COLO668 (cell line): ENCODE results near the gene CALHM6.

Experiments
- DNase-seq: peaks from one replicate; lab custom pipeline; 2025; ENCODE audit not compliant: unreplicated experiment; lab: John Stamatoyannopoulos, UW

CALHM6 gene

GRCh38 chr6:116461331-116461931 is at the start of gene CALHM6:
Gene CALHM6 (plus strand): TSS chr6:116461375. CDS start chr6:116461930, 555 bp downstream.
- no peak for DNase-seq

- DNase-seq, result no peak
Measured at GRCh38 chr6:116412270-116412669, 48.9 kb upstream of the CALHM6 start.

GRCh38 chr6:116413357-116413756 is 47.8 kb upstream of the CALHM6 start:
- DNase-seq, result no peak

DNA sequence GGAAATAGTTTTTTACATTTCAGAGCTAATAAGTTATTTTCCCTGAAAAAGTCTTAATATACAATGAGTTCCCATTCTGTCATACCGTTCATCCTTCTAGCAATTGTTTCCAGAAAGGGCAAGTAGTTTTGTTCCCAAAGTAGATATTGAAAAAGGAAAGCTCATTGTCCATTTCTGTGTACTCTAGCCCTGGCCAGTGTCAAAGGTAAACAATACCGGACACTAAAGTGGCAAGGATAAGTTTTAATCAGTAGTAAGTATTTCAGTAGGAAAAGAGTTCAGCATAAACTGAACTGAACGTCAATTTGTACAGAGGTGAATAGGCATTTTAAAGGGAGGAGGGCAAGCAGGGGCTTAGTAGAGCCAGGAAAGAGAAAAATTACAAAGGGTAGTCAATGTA is 43.5 kb upstream of the CALHM6 start:
- DNase-seq, result no peak

GRCh38 chr6:116419069-116419786 is 41.9 kb upstream of the CALHM6 start:
- DNase-seq, result no peak

DNA sequence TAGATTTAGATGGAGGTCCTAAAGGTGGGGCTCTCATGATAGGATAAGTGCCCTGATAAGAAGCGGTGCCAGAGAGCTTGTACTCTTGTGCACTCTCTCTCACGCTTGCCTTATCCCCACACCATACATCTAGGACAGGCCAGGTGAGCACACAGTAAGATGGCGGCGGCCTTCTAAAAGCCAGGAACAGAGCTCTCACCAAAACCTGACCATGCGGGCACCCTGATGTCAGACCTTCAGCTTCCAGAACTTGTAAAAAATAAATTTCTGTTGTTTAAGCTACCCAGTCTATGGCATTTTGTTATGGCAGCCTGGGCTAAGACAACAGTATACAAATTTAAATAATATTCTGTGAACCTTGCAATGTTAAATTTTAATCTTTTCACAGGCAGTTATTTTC is 40.8 kb upstream of the CALHM6 start:
- no peak for DNase-seq

DNA sequence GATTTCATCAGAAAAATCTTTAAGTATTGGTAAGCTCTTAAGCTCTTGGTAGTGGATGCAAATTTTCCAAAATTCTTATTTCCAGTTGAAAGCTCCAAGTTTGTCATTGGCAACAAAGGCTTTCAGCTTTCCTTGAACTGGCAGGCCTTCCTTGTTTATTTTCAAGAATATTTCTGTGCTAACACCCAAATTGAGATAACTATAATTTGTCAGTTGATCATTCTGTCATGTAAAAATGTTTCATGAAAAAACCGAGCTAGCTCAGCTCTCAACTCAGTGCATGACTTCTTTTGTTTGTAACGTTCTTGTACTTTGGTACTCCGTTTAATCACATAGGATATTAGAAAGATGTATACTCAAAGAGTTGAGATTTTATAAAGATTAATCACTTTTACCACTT is 38.9 kb upstream of the CALHM6 start:
- no peak for DNase-seq

GRCh38 chr6:116424001-116424400 is 37.2 kb upstream of the CALHM6 start:
- DNase-seq, result no peak

DNA sequence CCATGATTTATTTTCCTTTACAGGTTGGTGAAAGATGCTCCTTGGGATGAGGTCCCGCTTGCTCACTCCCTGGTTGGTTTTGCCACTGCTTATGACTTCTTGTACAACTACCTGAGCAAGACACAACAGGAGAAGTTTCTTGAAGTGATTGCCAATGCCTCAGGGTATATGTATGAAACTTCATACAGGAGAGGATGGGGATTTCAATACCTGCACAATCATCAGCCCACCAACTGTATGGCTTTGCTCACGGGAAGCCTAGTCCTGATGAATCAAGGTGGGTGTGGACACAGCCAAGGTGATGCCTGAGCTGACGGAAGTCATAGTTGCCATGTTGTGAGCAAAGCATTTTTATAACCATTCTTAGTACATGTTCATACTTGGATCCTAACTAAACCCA is 34.6 kb upstream of the CALHM6 start:
- no peak for DNase-seq

- DNase-seq, result no peak
Measured at GRCh38 chr6:116429111-116429510, 32.1 kb upstream of the CALHM6 start.

- no peak for DNase-seq
Measured at GRCh38 chr6:116430860-116431259, 30.3 kb upstream of the CALHM6 start.

DNA sequence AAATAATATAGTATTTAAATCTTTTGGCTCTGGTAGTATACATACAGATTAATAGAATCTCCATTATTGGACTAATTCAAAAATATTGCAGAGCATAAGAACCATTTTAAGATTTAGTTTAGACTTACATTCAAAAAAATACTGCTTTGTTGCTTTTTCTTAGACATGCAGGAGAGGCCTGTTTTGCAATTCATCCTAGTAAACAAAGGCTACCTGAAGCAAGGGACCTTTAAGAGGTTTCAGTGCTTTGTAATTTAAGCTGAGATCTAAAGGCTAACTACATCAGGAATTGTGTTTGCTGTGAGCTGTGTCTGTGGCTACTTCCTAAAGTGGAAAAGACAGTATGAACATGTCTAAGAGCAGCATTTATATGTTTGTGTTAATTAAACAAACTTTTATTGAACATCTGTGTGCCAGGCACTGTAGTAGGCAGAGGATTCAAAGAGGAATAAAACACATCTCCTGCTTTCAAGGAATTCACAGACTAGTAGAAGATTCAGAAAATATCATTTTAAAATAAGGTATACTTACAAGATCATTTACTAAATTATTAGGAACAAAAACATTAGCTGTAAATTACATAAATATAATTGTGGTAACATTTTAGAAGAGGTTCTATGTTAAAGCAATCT is 29.1 kb upstream of the CALHM6 start:
- DNase-seq, result no peak

- no peak for DNase-seq
Measured at GRCh38 chr6:116433206-116433712, 27.9 kb upstream of the CALHM6 start.

GRCh38 chr6:116434056-116434725 is 27.0 kb upstream of the CALHM6 start:
- no peak for DNase-seq

DNA sequence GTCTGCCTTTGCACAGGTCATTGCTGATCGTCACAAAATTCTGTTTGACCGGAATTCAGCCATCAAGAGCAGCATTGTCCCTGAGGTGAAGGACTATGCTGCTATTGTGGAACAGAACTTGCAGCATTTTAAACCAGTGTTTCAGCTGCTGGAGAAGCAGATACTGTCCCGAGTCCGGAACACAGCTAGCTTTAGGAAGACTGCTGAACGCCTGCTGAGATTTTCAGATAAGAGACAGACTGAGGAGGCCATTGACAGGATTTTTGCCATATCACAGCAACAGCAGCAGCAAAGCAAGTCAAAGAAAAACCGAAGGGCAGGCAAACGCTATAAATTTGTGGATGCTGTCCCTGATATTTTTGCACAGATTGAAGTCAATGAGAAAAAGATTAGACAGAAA is 24.6 kb upstream of the CALHM6 start:
- no peak for DNase-seq

DNA sequence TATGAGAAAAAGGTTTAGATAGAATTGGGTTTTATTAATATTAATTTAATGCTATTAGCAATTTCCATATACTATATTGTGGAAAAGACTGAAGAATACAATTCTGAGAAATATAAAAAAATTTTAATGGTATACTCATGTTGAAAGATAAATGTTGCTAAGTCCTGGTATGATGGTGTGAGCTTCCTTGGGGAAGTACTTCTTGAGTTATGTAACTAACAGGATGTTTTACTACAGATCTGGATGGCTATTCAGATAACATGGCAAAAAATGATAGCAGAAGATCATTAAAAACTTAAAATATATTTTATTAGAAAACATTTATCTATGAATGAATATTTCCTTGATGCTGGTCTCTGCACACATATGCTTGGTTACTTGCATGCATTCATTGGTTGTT is 23.5 kb upstream of the CALHM6 start:
- no peak for DNase-seq

- DNase-seq, result no peak
Measured at GRCh38 chr6:116438590-116439448, 22.4 kb upstream of the CALHM6 start.

DNA sequence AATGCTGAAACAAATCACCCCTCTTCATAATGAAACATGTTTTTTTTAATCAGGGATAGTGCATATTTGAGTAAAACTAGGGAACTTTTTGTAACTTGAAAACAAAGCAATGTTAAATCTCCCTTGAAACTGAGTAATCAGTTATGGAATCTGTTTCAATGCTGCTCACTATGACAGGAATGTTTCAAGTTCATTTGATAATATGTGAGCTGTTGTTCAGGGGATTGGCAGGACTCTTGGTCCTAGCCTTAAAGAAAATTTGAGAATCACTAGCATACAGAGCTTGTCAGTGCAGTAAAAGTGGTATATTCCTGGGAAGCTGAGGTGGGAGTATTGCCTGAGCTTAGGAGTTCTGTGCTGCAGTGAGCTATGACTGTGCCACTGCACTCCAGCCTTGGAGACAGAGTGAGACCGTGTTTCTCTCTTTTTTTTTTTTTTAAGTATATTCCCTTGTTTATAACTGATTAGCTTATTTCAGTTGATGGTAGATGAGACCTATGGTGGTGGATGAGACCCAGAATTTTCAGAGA is 21.6 kb upstream of the CALHM6 start:
- DNase-seq, result no peak

DNA sequence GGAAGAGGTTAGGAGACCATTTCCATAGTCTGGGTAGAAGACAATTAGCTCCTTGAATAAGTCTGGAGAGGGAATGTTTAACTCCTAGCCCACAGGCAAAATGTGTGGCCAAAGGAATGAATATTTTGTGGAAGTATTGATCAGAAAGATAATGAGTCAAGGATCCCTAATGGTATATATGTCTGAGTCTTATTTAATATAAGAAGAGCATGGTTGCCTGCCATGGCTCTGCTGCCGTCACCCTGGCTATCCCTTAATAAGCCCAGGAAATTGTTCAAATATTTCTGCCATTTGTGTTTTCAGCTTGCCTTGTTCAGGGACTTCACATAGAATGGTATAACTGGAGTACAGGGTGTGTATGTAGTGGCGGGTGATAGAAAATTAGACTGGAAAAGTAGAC is 18.1 kb upstream of the CALHM6 start:
- no peak for DNase-seq

DNA sequence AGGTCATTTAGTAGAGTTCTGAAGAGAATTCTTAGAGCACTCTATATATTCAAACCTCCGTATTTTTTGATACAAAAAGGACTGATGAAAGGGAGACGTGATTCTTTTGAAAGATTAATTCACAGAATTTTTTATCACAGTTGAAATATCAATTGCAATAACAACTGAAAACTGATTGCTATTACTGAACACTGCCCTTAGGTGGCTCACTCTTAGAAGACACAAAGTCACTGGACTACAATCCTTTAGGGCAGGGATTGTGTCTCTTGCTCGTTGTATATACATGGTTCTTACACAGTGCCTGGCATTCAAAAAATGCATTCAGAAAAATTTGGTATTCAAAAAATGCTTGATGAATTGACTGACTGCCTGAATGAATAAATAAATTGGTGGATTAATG is 17.1 kb upstream of the CALHM6 start:
- DNase-seq, result no peak

GRCh38 chr6:116444575-116444974 is 16.6 kb upstream of the CALHM6 start:
- no peak for DNase-seq
